Stimulated activated CD8-positive, alpha-beta memory T cell treated with anti-CD3 and anti-CD28 coated beads, Interleukin-4, amount 100 ng/mL, for 48 hours (primary cell): ENCODE measurements around the gene HOXD1.

Experiments
- DNase-seq: peaks from one replicate; pipeline ENCODE4 v3.0.0-alpha.2; 2020

The HOXD1 gene

DNA sequence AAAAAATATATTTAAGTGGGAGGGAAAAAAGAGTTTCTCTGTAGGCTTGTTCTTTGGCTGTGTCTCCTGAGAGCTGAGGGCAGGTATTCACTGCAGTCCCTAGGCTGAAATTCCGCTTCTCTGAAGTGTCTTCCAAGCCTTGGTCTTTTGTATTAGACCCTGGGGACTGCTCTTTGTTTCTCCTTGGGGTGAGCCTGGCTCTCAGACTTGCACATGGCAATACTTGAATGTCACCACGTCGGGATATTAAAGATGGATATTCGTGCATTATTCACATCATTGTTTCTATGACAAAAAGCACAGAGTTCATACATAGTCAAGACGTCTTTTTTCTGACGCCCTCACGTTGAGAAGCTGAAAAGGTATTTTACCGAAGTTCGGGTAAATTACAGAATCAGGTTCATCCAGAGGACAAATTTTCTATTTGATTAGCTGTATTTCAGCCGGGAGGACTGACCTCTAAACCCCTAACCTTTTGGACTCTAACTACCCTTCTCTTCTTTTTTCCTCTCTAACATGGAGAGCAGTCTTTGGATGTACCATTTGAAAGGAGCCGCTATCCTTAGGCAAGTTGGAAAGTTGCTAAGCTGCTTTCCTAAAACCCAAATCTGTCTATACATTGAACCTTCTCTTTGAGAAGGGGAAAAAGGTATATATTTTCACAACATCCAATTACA, 33.8 kb upstream of the HOXD1 start:
- no peak for DNase-seq

DNA sequence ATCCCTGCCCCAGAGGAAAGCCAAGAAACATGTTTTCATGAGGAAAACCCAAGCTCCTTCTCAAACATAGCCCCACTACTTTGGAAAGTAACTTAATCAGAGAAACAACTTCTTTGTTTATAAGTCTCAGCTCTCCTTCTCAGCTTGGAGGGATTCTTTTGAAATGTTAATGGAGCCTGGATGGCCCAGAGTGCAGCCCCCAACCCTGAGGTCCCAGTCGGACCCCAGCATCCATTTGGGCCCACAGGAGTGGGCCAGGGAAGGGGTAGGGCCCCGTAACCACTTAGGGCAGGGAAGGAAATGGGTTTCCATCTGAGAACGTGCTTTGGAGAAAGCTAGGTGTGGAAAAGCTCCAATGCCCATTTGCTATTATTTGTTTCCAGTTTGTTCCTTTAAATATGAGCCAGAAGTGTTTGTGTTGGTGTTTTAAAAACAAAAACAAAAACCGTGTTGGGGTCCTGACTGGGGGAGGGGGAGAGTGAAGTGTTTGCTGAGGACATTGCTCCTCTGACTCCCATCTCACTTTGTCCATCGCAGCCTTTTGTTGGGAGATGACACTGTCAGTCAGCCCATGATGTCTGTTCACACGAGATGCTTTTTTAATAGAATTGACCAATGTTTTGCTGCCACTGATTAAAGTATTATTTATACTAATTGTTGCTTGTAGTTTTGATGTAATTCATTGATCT, 33.0 kb upstream of the HOXD1 start:
- no peak for DNase-seq

DNA sequence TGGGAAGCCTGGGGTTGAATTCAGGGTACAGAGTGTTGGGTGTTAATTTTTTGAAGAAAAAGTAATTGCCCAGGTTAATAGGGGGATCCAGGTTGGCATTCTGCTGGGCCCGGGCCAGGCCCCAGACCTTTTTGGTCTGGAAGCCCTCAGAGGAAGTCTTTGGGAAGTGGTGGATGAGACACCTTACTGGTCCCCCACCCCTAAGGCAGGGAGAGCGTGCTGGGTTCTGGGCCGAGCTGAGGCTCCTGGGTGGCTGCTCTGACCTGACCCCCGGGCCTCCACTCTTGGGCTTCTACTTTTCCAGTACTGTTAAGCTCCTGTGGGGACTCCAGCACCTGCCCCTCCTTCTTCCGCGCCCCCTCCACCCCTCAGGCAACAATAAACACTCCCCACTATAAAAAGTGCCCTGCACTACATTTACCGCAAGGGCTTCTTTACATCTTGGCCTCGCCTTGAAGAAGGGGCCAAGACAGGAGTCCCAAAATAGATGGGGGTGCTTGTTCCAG, 32.1 kb upstream of the HOXD1 start:
- DNase-seq: no peak

DNA sequence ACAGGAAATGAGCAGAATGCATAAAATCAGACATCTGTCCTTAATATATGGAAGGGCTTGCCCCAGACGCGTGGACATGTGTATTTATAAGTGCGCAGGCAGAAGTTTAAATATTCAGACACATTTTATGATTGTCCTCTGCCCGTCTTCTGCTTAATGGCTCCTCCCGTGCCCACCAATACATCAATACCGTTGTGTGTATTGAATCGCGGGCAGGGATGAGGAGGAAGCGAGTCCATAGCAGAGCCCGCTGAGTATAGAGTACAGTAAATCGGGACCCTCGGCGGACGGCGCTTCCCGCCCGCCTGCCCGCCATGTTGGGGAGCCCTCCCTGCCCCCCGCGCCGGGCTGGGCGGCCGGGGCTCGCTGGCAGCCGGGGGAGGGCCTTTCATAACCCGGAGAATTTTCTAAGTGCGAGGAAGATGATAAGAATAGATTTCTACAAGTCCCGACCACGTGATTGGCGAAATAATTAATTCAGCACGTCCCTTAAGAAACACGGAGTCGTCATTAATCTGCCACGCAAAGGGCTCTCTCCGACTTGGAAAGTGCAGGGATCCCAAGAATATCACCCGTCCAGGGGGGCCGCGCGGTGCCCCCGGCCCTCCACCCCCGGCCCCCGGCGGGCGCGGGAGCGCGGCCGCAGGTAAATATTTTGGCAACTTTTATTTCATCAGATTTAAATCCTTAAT, 31.5 kb upstream of the HOXD1 start, which contains the start of gene HOXD3:
TSS of gene HOXD3 (plus strand) at position 501 of the 692 bp plus-strand sequence. CDS start 11,808 bp downstream, outside the sequence.
- no peak for DNase-seq

DNA sequence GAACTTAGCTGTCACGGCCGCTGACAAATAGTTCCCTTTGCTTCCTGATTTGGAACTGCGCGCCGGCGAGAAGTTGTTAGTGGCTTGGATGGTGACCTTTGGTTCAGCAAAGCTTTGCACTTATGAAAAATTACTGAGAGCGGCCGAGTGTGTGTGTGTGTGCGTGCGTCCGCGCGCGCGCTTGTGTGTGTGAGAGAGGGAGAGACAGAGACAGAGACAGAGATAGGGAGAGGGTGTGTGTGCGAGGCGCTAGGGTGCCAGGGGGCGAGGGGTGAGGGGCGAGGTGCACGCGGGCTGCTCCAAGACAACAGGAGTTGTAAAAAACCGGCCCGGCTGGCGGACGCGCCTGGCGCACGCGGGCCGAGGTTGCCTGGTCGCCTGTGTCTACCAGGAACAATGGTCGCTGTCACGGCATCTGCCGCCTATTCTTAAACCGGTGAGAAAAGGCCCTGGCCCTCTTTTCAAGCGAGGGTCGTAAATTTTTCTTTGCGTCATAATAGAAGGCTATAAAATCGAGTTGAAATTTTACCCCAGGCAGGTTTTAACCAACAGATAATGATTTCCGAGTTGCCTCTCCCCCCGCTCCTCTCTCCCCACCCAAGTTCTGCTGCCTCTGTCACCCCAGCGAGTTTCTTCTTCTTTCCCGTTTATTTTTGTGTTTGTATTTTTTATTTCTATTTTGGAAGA, 30.8 kb upstream of the HOXD1 start:
- DNase-seq: no peak

DNA sequence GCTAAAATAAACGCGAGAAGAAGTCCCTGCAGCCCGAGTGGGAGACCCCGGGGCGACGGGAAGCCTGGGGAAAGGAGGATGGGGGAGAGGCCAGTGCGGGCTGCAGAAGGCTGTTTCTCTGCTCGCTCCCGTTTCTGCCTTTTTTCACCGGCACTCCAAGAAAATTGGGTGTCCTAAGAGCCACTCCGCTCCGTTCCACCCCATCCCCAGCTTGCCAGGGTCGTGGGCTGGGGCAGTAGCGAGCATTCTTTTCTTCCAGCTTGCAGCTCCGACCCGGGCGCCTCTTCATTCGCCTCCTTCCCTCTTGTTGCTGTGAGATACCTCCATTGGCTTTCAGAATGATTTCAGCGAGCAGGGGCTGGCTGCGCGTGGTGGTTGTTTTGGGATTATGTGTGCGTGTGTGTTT, 30.3 kb upstream of the HOXD1 start:
- no peak for DNase-seq

DNA sequence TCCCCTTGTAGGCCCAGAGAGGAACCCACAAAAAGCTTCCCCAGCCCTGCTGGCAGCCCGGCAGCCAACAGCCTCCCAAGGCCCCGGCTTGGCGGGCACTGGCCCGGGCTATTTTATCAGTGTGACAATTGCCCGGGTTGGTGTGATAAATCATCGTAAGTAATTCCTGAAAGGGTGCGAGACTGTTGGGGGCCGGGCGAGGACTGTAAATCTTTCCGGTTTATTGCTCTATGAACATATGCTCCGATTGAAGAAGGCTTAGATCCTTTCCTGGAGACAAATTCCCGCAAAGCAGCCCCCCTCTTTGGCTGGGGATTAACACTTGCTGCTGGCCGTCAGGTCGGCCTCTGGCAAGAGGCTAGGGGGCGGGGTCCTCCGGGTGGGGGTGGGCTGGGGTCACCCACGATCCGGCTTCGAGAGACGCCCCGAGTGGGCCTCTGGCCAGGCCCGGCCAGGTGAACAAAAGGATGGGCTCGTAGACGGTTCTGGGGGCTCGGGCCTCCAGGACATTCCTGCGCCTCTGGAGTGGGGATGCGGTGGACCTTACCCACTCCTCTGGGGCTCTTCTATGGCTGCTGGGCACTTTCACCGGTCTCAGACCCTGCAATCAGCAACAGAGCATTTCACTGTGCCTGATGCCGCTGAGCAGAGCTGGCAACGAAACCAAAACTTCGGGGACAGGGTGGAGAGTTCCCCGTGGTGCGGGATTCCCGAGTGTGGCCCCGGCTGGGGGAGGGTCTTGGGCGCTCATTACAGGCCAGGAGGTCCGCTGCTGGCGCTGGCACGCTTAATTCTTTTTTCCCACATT, 29.4 kb upstream of the HOXD1 start:
- no peak for DNase-seq

DNA sequence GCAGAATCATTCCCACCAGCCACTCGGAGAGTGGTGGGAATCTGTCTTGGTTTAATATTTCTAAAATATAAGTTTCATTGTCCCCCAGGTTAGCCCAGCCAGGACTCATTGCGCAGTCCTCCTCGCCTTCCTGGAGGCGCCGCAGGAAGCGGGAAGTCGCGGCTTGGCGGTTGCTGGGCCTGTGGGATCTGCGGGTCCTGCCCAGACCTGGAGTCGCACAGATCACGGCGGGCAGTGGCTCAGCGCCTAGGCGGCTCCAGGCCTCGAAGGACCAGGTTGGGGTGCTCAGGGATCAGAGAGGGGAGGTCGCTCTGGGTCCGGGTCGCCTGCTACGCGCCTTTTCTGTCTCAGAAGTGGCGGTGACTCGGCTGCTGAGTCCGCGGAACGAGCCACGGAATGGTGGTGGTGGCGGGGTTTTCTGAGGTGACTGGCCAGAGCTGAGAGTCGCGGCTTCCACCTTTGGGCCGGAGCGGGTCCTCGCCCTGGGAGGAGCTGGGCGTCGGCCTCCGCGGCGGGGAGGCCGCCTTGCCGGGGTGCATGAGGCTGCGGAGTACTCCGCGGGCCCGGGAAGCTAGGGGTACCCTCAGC, 28.7 kb upstream of the HOXD1 start:
- DNase-seq: no peak

DNA sequence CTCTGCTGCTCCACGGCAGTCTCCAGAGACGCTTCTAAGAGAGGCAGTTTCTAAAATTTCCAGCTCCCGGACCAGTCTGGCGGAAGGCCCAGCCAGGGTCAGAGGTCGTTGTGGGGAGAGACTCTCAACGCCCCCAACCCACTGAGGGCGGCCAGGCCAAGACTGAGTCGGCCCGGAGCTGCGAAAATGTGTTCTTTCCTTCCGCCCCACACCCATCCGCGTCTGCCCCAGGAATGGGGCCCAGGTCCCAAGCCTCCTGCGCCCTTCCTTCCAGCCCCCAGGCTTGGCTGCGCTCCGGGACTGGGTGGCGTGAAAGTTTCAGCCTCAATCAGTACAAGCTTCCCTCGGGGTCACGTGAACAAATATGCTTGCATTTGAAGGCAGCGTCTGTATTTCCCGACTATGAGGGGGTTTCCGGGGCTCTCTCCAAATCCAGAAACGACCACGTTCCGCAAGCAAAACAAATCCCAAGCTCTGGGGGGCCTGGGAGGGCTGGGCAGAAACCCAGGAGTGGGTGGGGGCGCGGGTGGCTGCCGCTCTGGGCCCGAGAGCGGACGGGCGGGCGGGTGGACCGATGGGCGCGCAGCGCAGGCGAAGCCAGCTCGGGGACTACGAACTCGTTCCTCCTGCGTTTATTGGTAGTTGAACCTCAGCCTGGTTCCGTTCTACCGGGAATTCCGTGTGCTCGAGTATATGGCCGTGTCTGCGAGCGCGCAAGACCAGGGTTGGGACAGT, 28.1 kb upstream of the HOXD1 start:
- DNase-seq: no peak

DNA sequence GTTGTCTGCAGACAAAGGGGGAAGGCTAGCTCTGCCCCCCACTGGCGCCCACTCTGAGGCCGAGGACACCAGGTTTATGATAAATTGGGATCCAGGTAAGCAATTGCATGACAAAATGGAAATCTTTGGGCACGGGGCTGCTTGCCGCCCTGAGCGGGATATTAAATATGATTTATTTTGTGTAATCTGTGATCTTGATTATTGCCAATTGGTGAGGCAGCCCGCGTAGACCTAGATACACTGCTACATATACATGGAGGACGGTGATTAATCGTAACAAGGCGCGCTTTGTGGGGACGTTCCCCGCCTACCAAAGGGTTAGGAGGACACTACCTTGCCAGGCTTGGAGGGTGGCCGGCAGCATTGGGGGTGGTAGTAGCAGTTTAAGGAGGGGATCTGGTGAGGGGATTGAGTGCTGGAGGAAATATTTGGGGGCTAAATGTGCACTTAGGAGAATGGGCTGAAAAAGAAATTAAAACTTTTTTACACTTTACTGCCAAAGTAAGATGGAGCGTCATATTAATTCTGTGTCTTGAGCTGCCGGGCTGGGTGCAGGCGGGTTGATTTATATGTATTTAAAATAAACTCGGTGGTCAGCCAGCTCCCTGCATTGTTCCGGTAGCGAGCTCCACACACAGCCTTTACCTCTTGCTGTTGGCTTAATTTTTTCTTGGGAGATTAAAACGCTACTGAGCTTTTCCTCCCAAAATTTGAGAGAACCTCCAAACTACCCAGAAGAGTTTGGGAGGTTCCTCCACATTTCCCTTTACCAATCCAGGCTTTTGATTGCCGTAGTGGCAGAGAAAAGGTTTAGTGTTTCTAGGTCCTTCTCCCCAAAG, 27.3 kb upstream of the HOXD1 start:
- DNase-seq: no peak

DNA sequence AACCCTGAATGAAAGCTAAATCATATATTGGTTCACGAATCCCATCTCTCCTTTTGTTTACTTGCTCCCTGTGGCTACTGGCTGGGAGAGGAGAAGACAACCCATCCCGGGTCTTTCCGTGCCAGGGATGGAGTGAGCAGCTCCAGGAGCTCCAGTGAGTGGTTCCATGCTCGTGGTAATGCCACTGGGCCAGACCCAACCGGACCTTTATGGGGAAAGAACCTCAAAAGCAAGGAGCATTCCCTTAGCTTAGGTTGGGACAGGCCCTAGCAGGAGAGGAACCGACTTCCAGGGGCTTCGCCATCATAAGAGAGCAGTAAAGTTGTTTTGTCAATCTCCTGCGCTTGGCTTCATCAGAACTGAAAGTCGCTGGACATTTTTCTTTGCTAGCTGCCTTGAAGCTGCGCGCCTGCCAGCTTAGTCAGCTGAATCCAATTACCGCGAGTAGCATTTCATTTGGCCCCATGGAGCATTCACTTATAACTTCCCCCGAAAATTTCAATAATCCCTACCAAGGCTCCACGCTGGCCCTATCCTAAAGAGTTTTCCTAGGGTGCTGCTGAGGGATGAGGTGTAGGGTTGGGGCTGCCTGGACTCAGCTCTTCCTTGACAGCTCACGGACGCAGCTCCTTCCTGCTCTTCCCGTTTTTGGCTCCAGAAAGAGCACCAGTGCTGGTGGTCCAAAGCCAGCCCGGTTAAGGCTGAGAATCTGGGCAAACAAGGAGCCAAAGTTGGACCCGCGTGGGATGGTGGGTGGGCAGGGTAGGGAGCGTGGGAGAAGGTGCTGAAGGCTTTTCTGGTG, 26.4 kb upstream of the HOXD1 start:
- DNase-seq: no peak

DNA sequence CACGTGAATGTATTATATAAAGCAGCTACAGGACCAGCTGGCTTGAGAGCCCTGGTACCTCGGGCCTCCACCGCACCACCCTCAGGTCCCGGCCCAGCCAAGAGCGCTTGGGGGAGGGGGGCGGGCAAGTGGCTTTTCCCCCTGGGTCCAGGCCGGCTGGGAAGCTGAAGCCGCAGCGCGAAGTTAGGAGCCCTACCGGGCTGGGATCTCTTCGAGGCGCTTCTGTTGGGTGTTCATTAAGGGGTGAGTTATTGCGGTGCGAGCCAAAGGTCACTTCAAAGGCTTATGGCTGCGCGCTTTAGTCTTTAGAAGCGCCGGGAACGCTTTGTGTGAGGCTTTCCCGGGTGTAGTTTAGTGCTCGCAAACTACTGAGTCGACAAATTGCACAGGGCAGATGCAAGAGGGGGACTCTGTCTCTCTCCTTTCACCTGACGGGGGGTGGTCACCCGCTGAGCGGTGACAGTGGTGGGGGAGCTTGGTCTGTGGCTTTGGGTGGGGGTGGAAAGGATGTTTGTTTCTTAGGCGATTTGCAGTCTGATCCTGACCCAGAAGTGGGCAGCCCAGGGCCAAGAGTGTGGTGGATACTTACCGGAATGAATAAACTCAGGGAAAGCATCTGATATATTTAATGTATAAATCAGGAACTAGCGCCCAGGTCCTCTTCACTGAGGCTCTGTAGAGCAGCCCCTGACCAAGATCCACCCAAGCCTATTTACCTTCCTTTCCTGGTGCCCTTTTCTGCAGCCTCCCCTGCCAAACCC, 25.4 kb upstream of the HOXD1 start:
- DNase-seq: no peak

DNA sequence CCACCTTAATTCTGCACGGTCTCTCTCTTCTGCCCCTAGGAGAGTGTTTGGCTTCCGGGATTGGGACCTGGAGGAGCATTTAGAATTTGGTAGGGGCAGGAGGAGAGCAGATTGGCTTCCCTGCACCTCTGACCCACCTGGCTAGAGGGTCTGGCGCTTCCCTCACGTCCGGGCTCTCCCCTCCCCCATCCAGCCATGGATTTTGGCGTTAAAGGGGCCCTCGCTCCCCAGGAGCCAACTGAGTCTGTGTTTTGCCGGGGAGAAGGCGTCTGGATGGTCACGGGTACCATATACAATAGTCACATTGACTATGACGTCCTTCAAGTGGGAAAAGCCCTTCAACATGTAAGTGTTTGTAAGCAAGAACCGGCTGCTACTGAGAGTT, 24.8 kb upstream of the HOXD1 start:
- no peak for DNase-seq

DNA sequence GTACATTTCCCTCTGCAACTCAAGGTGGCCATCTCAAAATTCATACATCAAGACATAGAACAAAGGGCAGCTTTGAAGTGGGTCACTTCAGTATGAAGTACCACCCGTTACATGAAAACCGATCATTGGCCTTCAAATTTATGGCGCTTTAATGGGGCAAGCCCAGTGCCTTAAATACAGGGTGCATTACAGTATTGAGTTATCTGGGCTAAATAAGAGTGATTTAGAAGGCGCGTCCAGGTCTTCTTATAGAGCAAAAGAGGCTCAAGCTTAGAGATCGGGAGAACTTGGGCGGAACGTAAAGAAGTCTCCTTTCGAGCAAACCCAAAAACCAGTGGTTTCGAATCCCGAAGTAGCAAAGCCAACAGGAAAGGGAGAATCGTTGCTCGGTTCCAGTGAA, 24.3 kb upstream of the HOXD1 start:
- no peak for DNase-seq

DNA sequence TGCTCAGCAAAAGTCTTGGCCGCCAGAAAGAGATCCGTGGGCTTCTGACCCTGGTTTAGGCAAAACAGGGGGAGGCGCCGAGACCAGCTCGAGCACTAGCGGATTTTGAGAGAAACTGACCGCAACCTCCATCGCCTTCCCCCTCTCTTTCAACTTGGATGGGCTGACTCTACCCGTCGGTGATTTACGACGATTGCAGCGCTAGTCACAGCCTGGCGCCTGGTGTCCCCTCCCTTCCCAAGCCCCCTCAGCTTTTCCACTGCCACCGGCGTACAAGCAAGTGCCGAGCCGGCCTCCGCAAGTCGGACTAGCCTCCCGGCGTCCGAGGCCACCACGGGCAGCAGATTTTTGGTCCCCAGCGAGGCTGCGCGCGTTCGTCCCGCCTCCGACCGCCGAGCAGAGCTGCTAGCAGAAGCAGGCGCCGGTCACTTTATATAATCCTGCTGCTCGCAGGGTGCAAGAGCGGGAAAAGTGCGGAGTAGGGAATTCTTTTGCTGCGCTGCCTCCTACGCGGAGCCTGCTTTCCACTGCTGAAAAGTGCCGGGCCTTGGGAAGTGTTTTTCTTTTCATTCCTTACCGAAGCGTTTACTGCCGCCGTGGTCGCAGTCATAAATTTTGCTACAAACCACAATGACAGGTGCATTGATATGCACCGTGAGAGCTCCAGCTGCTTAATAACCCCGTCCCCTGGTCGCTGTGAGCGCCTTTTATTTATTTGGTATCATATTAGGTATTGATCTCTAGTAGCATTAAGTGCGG, 23.7 kb upstream of the HOXD1 start:
- DNase-seq: no peak

DNA sequence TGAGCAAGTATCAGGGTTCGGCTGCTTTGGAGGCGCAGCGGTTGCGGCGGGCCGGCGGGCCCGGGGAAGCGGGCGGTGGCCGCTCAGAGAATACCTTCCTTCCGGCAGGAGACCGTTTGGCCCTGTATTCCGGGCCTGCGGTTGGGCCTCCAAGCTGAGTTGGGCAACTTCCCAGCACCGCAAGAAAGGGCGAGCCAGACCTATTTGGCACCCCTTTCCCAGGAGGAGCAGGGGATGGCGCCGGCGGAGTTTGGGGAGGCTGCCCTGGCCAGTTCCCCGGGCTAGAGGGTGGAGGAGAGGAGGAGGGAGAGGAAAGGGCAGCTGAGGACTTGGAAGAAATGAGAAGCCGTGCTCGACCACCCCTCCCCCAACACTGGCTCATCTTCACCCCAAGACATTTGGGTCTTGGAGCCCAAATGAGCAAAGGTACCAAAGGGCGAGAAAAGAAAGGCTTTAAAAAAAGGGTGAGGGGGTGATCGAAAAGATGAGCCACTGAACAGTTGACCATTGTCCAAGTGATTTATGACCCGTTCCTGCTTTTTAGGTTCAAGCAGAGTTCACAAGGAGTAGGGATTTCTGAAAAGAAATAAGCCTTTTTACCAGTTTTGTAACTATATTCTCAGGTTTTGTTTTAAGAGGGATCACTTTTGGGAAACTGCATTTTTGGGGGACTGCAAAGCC, 23.0 kb upstream of the HOXD1 start:
- DNase-seq: no peak

DNA sequence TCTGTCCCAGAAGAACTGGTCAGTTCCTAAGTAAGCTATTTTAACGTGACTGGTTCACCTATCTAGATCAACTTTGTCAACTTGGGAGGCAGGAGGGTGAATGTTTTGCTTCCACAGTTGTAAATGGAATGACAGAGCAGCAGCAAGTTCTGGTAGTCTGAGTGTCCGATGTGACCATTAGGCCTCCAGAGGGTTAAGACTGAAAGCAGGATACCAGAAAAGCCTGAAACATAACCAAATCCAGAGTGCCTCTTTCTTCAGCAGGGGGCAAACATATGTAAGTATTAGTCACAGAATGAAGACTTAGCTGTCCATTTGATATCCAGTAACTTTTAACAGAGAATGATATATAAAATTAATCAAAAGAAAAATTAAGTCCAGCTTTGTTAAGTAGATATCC, 22.2 kb upstream of the HOXD1 start:
- no peak for DNase-seq
